GM10266 (cell line): ENCODE results near the gene RASSF3.

Experiments used
- DNase-seq: peaks from one replicate; pipeline ENCODE4 v3.0.0; 2012; ENCODE audit errors: extremely low spot score
- CTCF ChIP-seq: IDR thresholded peaks from 2 replicates; pipeline ENCODE4 v1.5.1; 2012; ENCODE audit warnings: mild to moderate bottlenecking, low read depth; ENCODE audit not compliant: control insufficient read depth, insufficient read depth; ENCODE audit errors: missing control alignments

The RASSF3 gene

GRCh38 chr12:64610079-64610659, at the start of gene RASSF3:
RASSF3 (plus strand) TSS chr12:64610495; CDS start chr12:64610633, 138 bp downstream.
- no peak for TF ChIP-seq CTCF

DNA sequence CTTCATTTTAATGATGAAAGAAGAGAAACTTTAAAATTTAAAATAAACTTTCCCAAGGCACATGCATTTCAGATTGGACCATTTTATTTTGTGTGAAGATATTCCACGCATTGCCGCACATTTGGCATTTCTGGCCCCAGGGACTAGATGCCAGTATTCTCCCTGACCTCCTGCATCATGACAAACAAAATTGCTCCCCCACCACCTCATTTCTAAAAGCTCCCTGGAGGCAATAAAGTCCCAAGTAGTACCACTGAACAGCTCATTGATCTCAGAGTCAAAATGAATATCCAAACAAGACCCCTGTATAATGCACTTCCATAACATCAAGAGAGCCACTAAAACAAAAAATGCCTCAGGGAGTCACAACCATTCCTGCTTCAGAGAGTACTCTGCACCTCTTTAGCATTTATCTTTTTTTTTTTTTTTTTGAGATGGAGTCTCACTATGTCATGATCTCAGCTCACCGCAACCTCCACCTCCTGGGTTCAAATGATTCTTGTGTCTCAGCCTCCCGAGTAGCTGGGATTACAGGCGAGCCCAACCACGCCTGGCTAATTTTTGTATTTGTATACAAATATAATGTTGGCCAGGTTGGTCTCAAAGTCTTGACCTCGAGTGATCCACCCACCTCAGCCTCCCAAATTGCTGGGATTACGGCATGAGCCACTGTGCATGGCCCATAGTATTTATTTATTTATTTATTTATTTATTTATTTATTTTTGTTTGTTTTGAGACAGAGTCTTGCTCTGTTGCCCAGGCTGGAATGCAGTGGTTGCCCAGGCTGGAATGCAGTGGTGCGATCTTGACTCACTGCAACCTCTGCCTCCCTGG, 48.8 kb upstream of the RASSF3 start:
- DNase-seq: no peak
- TF ChIP-seq CTCF: no peak

More at GRCh38 chr12:64610079-64610659, at the start of gene RASSF3:
- DNase-seq: peak; percentile 91

DNA sequence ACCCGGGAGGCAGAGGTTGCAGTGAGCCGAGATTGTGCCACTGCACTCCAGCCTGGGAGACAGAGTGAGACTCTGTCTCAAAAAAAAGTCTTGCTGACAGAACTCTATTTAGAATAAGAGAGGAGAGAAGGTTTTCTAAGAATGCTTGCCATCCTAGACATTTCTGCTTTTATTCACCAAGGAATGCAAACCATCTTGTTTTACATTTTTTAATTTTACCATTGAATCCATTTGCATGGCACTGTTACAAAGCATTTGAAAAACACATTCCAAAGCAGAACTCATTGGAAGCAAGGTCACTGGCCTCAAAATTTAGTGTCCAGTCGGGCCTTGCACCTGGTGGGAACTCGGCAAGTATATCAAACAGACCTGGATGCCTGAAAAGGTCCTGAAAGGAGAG, 44.2 kb upstream of the RASSF3 start:
- DNase-seq: no peak
- TF ChIP-seq CTCF: no peak

DNA sequence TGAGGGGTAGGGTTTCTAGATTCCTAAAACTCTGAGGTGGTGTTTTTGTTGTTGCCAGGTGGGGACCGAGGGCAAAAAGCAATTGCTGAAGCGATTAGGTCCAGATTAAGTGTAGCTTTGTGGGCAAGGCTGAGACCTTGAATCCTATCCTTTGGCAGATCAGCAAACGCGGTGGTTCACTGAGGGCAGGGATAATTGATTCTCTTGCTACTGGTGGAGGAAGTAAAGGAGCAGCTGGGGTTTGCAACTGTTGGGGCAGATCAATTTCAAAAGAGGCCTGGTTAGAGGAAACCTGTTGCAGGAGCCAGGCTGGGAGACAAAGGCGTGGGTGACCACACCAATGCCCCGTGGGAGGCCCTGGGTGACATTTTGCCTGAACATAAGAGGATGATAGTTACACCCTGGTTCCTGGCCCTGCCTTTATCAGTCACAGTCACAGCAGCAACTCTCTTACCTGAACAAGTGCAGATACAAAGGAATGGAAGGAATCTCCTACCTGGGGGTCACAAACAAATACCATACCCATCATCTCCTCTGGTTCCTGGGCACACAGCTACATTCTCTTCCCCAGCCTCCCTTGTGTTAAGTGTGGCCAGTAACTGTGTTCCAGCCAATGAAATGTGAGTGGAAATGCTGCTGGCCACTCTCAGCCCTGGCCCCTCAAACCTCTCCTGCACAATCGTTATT, 43.3 kb upstream of the RASSF3 start:
- no peak for TF ChIP-seq CTCF
- DNase-seq: no peak

DNA sequence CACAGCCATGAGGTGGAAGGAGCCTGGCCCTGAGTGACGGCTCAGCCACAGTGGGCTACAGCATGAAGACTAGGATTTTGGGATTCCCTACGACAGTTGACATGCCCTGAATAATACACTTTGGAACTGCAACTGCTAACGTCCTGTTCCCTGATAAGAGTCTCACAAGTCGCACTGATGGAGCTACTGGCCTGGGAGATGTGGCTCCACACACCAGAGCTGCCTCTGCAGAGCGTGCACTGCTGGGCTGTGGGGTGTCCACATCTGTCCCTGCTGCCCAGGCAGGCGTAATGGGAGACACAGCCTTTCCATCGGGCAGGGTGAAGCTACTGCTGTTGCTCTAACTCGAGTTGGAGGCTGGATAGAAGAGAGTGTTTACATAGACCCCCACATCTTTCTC, 42.7 kb upstream of the RASSF3 start:
- DNase-seq: no peak

DNA sequence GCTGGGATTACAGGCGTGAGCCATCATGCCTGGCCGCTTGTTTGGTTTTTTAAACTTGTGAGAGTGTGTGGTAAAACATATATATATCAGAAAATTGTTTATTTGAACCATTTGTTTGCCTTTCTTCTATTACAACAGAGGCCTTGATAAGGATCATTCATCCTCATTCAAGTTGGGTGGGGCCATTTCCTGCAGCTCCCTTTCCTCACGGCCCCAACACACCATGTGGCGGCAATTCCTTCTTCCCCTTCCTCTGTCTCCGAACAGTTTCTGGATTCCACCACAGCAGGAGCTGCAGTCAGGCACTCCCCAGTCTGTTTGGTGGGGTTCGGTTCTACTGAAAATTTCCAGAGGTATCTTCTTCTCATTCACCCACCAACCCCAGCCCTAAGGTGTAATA, 42.0 kb upstream of the RASSF3 start:
- no peak for TF ChIP-seq CTCF
- no peak for DNase-seq

More for the DNA sequence above, 42.7 kb upstream of the RASSF3 start:
- TF ChIP-seq CTCF: no peak
